GM12891 (cell line): ENCODE data around the gene URI1.

Experiments
- PAX5 ChIP-seq: IDR thresholded peaks from 2 replicates; pipeline ENCODE4 v1.6.1; 2011; ENCODE audit warnings: low read length, moderate library complexity, mild to moderate bottlenecking; ENCODE audit not compliant: insufficient read depth, severe bottlenecking
- POLR2A ChIP-seq: IDR thresholded peaks from 2 replicates; pipeline ENCODE4 v1.6.1; 2011; ENCODE audit warnings: low read depth, low read length, control low read depth
- POLR2AphosphoS5 ChIP-seq: IDR thresholded peaks from 2 replicates; pipeline ENCODE4 v1.6.1; 2011; ENCODE audit warnings: low read depth, low read length, control low read depth
- POU2F2 ChIP-seq: IDR thresholded peaks from 2 replicates; pipeline ENCODE4 v1.6.1; 2011; ENCODE audit warnings: low read depth, mild to moderate bottlenecking, control low read depth, low read length, moderate library complexity
- SPI1 ChIP-seq: IDR thresholded peaks from 2 replicates; pipeline ENCODE4 v1.6.1; 2011; ENCODE audit warnings: low read depth, low read length, control low read depth
- TAF1 ChIP-seq: IDR thresholded peaks from 2 replicates; pipeline ENCODE4 v1.6.1; 2011; ENCODE audit warnings: low read depth, low read length, control low read depth

DNA sequence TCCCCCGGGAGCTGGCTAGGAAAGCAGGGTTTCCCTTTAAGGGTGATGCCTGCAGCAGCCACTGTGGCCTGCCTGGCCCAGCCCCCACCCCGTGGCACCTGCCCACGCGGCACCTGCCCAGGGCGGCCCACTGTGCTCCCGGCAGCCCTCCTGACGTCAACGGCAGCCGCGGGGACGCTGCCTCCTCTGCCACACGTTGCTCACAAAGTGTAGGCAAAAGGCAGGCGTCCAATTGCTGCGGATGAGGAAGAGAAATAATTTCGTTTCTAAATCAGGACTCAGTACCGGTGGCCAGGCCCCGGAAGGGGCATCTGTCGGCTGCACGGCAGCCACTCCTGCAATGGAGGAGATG is 122.3 kb downstream of the URI1 start:
- TF ChIP-seq POLR2AphosphoS5 (no peak), SPI1 (no peak), POLR2A (no peak), POU2F2 (no peak), PAX5 (no peak), TAF1 (no peak)
